ENCODE results near the gene OPRD1.
A peak's percentile ranks its signal among the peaks of the same experiment; 100 is the strongest.

The OPRD1 gene

DNA sequence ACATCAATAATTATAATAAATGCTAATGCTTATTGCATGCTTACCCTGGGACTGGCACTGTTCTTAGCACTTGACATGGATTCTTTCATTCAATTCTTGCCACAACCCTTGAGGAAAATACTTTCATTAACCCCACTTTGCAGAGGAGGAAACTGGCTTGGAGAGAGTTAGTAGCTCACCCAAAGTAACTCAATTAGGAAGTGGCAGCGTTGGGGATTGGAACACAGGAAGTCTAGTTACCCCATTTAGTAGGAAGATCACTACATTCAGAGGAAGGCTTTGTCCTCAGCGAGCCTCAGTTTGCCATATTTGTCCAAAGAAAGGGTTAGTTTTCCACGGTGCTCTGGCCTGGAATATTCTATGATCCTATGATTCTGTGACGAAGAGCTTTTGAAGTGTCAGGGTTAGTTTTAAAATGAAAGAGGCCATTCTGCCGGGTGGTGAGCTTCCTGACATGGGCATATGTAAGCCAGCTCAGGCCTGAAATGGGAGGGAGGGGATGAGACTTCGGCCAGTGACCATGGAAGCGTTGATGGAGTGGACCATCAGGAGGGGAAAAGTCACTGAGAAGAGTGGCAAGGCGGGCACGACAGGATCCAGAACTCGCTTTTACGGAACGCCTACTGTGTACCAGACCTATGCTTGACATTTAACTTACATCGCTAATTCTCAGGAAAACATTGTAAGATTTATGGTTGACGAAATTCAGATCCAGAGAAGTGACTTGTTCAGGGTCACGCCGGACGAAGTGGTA is 74.2 kb downstream of the OPRD1 start:
- no peak for DNase-seq (ENCODE audit: low read depth)

- peak; percentile 85 for DNase-seq (ENCODE audit: low read depth)
Observed at GRCh38 chr1:28886731-28887418, 74.9 kb downstream of the OPRD1 start.

DNA sequence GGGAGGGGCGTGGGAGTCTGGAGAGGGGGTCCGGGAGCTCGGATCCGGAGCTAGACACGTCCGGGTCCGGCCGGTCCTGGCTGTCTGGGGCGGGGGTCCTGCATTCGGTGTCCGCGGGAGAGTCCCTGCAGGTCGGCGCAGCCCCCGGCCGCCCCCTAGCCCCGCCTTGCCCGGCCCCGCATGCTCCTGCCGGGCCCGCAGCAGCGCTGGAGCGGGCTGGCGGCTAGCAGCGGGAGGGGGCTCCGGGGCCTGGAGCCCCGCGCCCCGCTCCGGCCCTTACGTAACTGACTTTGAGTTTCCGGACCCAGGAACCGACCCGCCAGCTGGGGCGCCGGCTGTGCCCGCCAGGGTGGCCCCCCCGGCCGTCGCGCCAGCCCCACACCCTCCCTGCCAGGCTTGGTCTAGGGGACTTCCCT is 75.5 kb downstream of the OPRD1 start:
- DNase-seq (ENCODE audit: low read depth): peak; percentile 50

DNA sequence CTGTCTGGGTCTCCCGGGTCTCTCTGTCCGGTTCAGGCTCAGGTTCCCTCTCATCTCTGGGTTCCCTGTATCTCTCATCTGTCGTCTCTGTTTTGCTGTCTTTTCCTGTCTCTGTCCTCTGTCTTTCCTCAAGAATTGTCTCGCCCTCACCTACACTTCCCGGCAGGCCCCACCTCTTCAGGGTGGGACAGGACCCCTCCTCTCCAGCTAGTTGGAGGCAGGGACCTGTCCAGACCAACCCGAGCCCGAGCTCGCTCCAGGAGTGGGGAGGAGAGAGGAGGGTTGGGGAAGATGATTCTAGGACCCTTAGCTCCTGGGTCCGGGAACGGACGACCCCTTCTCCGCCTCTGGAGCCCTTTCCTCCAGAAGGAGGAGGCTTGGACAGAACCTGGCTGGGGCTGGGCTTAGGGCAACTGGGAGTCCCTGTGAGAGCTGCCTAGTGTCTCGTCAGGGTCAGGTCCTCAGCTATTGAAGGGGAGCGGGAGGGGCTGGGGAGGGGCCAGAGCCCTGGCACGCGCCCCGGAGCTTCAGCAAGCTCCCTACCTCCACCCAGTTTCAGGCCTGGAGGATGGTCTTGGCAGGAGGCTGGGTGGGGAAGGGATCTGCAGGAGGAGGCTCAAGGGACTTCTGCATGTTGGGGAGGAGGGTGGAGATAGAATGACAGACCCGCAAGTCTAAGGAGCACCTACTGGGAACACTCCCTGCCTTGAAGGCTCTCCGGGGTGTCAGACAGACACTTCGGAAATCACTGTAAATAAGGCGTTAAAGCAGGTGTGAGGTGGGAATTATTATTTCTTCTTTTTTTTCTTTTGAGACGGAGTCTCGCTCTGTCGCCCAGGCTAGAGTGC is 76.1 kb downstream of the OPRD1 start:
- DNase-seq (ENCODE audit: low read depth): no peak

DNA sequence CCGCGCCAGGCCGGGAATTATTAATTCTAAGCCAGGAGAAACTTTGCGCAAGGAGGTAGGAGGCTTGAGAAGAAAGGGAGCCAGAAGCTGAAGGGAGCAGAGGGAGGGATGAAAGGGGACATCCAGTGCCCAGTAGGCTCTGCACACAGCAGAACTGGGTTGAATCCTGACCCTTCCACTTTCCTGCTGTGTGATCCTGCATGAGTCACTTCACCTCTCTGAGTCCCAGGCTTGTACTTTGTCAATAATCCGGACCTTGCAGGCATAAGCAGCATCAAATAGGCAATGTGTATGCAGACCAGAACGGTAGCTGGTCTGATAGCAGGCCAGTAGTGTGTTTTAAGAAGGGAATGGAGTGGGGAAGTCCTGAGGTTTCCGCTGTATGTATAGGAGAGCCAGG is 76.9 kb downstream of the OPRD1 start:
- no peak for DNase-seq (ENCODE audit: low read depth)

- DNase-seq (ENCODE audit: low read depth): no peak
Observed at GRCh38 chr1:28889357-28889756, 77.4 kb downstream of the OPRD1 start.

GRCh38 chr1:28890435-28890834 is 78.5 kb downstream of the OPRD1 start:
- no peak for DNase-seq (ENCODE audit: low read depth)

GRCh38 chr1:28890836-28891235 is 78.9 kb downstream of the OPRD1 start:
- no peak for DNase-seq (ENCODE audit: low read depth)

GRCh38 chr1:28891256-28891655 is 79.3 kb downstream of the OPRD1 start:
- DNase-seq (ENCODE audit: low read depth): no peak

DNA sequence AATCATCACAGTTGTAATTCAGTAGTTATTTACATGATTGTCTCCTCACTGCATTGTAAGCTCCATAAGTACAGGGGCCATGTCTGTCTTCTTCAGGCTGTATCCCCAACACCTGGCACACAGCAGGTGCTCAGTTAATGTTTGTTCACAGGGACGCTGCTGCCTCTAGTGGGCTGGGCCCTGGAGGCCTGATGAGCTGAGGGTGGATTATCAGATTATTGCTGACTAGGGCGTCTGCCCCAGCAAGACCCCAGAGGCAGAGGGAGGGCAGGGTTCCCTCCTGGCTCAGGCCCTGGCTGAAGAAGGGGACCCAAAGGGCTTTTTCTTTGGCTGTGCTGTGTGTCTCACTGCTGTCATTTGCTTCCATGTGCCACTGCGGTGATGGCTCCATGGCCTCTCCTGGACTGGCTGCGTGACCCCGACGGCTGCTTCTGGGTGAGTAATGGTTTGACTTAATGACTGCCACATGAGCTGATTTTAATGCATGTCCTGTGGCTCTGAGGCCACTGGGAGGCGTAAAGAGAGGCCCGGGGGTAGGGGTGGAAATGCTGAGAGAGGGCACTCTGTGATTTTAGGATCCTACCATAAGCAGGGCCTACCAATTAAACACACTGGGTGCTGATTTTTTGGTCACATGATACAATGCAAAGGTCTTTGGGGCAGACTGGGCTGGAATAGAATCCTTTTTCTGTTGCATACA is 81.6 kb downstream of the OPRD1 start:
- no peak for DNase-seq (ENCODE audit: low read depth)

DNA sequence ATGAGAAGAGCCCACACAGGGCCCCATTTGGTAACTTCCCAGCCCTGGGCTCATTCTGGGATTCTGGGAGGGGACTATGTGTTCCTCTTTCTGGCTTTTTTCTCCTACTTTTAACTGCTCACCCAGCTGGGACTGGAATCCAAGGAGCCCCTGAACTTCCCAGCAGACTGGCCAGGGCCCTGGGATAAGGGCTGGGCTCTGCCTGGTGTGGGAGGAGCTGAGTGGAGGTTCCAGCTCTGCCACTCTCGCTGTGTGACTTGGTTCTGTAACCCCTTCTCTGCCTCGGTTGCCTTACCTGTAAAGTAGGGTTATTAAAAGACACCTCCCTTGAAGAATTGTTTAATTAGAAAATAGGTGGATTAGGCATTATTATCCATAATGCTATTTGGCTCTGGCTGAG is 82.8 kb downstream of the OPRD1 start:
- DNase-seq (ENCODE audit: low read depth): no peak

DNA sequence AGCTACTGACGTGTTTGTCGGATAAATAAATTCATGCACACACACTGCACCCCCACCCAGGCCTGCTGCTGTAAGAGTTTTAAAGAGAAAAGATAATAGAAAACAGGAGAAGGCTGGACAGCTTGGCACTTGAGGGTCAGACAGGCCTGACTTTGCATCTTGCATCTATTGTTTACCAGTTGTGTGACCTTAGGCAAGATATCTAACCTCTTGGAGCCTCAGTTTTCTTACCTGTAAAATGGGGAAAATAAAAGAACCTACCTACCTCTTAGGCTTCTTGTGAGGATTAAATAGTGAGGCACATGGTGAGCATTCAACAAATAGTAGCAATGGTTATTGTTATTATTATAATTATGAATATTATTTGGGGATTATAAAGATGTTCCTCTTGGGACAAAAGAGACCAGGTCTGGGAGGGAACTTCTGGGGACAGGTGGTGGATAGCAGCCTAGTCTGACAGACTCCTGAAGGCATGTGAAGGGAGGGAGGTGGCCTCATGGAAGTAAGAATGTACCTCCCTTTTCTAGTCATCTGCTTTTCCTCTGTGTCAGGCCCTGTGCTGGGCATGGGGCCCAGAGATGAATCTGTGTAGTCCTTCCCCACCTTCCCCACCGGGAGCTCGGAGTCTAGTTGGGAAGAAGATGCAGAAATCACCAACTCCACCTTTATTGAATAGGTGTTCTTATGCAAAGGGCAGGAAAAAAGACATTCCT is 84.1 kb downstream of the OPRD1 start:
- no peak for DNase-seq (ENCODE audit: low read depth)

DNA sequence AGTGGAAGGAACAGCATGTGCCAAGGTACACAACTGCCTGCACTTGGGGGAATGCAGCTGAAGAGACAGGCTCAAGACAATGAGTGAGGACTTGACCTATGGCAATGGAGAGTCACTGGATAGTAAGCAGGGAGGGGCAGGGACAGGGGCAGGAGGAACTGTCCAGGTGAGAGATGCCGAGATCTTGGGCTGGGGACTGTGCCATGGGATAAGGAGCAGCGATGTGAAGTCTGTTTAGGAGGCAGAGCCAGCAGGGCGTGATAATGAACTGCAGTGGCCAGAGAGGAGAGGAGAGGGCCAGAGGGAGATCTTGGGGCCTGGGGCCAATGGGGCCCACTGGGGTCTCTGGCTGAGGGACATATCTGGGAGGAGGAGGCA is 84.6 kb downstream of the OPRD1 start:
- DNase-seq (ENCODE audit: low read depth): no peak

- DNase-seq (ENCODE audit: low read depth): no peak
Observed at GRCh38 chr1:28897789-28898188, 85.8 kb downstream of the OPRD1 start.

- no peak for DNase-seq (ENCODE audit: low read depth)
Observed at GRCh38 chr1:28898405-28898881, 86.5 kb downstream of the OPRD1 start.

DNA sequence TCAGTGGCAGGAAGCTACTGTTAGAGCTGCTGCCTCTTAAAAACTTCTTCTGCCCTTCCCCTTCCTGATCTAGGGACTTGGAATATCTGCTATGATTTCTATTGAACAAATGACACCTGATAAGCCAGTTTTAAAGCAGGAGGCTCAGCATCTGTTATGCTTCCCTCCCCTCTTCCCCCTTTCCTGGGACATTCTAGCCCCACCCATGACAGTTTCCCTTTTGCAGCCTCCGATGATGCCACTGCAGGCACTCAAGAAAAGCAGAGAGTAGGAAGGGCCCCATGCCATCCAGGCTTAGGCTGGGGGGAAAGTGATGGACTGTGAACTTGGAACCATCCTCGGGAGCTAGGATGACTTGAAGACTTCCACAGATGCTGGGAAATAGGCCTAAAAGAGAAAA is 87.3 kb downstream of the OPRD1 start:
- no peak for DNase-seq (ENCODE audit: low read depth)

DNA sequence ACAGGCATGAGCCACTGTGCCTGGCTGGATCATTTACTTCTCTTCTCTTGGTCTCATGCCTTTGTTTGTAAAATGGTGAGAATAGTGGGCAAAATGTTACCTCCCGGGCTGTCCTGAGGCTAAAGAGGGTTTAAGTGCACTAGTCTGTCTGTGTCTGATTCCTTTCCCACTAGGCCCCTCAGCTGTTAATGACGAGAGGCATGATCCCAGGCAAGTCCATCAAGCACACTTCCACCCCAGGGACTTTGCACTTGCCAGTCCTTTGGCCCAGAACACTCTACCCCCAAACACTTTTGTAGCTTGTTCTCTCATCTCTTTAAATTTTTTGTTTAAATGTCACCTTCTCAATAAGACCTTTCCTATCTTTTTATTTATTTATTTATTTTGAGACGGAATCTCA is 88.6 kb downstream of the OPRD1 start:
- no peak for DNase-seq (ENCODE audit: low read depth)

- DNase-seq (ENCODE audit: low read depth): no peak
Observed at GRCh38 chr1:28902738-28903137, 90.8 kb downstream of the OPRD1 start.

GRCh38 chr1:28905921-28906666 is 94.1 kb downstream of the OPRD1 start:
- no peak for DNase-seq (ENCODE audit: low read depth)

DNA sequence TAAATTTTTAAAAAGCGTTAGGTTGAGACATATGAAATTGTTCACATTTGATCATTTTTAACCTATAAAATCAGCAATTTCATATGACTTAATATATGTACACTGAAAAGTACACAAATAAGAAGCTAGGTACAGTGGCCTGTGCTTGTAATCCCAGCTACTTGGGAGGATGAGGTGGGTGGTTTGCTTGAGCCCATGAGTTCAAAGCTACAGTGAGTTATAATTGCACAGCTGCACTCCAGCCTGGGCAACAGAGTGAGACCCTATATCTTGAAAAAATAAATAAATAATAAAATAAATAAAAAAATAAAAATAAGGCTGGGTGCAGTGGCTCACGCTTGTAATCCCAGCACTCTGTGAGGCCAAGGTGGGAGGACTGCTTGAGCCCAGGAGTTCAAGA is 97.2 kb downstream of the OPRD1 start:
- no peak for DNase-seq (ENCODE audit: low read depth)

Measured in activated T-helper 1 cell treated with Interleukin-2 at 50 U/mL for 16 hours (primary cell).